ENCODE measurements around the gene CAPN12. TPM values are rescaled to one million over a fixed set of nuclear protein-coding genes. Genes with fewer than 3 reads are reported as not detected.

CAPN12 gene, protein sequence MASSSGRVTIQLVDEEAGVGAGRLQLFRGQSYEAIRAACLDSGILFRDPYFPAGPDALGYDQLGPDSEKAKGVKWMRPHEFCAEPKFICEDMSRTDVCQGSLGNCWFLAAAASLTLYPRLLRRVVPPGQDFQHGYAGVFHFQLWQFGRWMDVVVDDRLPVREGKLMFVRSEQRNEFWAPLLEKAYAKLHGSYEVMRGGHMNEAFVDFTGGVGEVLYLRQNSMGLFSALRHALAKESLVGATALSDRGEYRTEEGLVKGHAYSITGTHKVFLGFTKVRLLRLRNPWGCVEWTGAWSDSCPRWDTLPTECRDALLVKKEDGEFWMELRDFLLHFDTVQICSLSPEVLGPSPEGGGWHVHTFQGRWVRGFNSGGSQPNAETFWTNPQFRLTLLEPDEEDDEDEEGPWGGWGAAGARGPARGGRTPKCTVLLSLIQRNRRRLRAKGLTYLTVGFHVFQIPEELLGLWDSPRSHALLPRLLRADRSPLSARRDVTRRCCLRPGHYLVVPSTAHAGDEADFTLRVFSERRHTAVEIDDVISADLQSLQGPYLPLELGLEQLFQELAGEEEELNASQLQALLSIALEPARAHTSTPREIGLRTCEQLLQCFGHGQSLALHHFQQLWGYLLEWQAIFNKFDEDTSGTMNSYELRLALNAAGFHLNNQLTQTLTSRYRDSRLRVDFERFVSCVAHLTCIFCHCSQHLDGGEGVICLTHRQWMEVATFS
- polyA plus RNA-seq (2012; rRNA removed), result 1.7 and 3.0 TPM in 2 replicates
- 0.48 and 0.50 TPM in 2 replicates for polyA plus RNA-seq (2012; cell fraction: cytosol; rRNA removed)
- 14.5 and 19.0 TPM in 2 replicates for polyA plus RNA-seq (2012; cell fraction: nucleus; rRNA removed)

- Histone ChIP-seq H3K9me3 (no peaks in the 10 kb centered on the region), H3K9me2 (no peaks in the 10 kb centered on the region), H3K4me1 (ENCODE audit: control insufficient read depth in 1 of 2, insufficient read depth in 2 of 2, low read depth in 1 of 2, low read length in 1 of 2) (no peaks in the 10 kb centered on the region), H4K20me1 (ENCODE audit: insufficient read depth) (no peaks in the 10 kb centered on the region), H3K27ac (ENCODE audit: low read depth in 2 of 2, low read length in 1 of 2) (no peak within 1 kb of the TSS), H3K4me3 (ENCODE audit: low read depth in 2 of 2, low read length in 1 of 2) (no peak within 1 kb of the TSS), H2AFZ (ENCODE audit: low read depth) (no peak within 1 kb of the TSS), H3K79me2 (ENCODE audit: insufficient read depth) (no peaks in the 10 kb centered on the region), H3K4me2 (no peak within 1 kb of the TSS), H3K27me3 (ENCODE audit: insufficient read depth) (no peaks in the 10 kb centered on the region), H3F3A (replicated peaks; ENCODE audit: insufficient read depth) (no peaks in the 10 kb centered on the region), H3K9ac (no peak within 1 kb of the TSS), H3K36me3 (replicated peaks in 1 of 2; ENCODE audit: control insufficient read depth in 1 of 2, insufficient read depth in 2 of 2, low read length in 1 of 2) (no peaks in the 10 kb centered on the region)
- DNase-seq, result no peak
- CTCF ChIA-PET, result interaction anchor here (1.1 to 1.2 kb wide), 2 partner anchors 14 to 186 kb away, joined by 3 to 4 read pairs; no protein-coding TSS in a partner anchor
- WGBS (ENCODE audit: low lambda C conversion rate), result 93% methylated on average over 8 of the region's 10 CpGs
- no peak for TF ChIP-seq FOXM1 (IDR thresholded peaks at IDR 0.05; ENCODE audit: low read depth)
- TF ChIP-seq USF1 (IDR thresholded peaks at IDR 0.05; ENCODE audit: borderline replicate concordance, low read depth), result no peak
- TF ChIP-seq RXRA (IDR thresholded peaks at IDR 0.05; ENCODE audit: borderline replicate concordance, low read depth), result no peak
- TF ChIP-seq RFX5 (IDR thresholded peaks at IDR 0.05; ENCODE audit: low read length), result no peak
- TF ChIP-seq JUND (IDR thresholded peaks at IDR 0.05), result no peak
- no peak for TF ChIP-seq SIN3A (IDR thresholded peaks at IDR 0.05; ENCODE audit: borderline replicate concordance, low read depth, low read length)
- TF ChIP-seq MEF2A (IDR thresholded peaks at IDR 0.05; ENCODE audit: borderline replicate concordance, low read depth), result no peak
- TF ChIP-seq EZH2phosphoT487 (IDR thresholded peaks at IDR 0.05; ENCODE audit: borderline replicate concordance, low read depth), result no peak
- TF ChIP-seq PBX3 (IDR thresholded peaks at IDR 0.05), result no peak
- TF ChIP-seq, protein P1, sequence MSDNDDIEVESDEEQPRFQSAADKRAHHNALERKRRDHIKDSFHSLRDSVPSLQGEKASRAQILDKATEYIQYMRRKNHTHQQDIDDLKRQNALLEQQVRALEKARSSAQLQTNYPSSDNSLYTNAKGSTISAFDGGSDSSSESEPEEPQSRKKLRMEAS (IDR thresholded peaks at IDR 0.05; ENCODE audit: low read depth), result no peak
- TF ChIP-seq RAD21 (IDR thresholded peaks at IDR 0.05; ENCODE audit: low read length), result no peak
- TF ChIP-seq CTCF (IDR thresholded peaks at IDR 0.05), result no peak
- TF ChIP-seq POLR2AphosphoS5 (IDR thresholded peaks at IDR 0.05; ENCODE audit: low read depth, low read length), result no peak
- POLR2A ChIA-PET, result no interaction called here
These were observed at the start of gene CAPN12 for GRCh38 chr19:38744298-38744681. Gene CAPN12 (minus strand): TSS chr19:38744474. CDS start chr19:38744165, 309 bp downstream.
